ENCODE measurements around the gene RCL1. TPM values are rescaled to one million over a fixed set of nuclear protein-coding genes. Genes with fewer than 3 reads are reported as not detected.

RCL1 gene
- total RNA-seq, 1 donor from 2014 or later: 26.0 TPM

DNA sequence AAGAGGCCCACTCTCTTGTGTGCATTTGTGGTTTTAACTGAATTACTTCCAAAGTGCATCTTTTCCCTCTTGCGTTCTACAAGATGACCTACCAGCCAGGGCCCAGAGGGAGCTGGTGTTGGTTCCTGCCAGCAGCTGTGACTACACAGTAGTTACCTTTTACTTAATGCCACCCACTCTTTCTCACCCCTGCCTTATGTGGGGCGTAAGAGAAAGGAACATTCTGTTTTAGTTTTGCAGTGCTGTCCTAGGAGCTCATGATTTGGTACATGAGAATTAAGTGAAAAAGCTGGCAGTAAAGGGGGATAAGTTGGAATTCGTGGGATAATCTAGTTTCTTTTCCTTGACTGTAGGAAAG is 45.4 kb downstream of the RCL1 start:
- ATAC-seq (ENCODE audit: low read depth) (no peak), DNase-seq (no peak)
- Mint-ChIP-seq H3K4me1 (peaks cover 16% of the 10 kb centered on the region), H3K27ac (no peak overlapping the region), H3K27me3 (no peaks in the 10 kb centered on the region), H3K4me3 (no peak overlapping the region), H3K9me3 (no peaks in the 10 kb centered on the region), H3K36me3 (ENCODE audit: low read depth) (peaks cover 83% of the 10 kb centered on the region)
- POLR2A ChIA-PET: no interaction called here
- TF ChIP-seq, protein P1, sequence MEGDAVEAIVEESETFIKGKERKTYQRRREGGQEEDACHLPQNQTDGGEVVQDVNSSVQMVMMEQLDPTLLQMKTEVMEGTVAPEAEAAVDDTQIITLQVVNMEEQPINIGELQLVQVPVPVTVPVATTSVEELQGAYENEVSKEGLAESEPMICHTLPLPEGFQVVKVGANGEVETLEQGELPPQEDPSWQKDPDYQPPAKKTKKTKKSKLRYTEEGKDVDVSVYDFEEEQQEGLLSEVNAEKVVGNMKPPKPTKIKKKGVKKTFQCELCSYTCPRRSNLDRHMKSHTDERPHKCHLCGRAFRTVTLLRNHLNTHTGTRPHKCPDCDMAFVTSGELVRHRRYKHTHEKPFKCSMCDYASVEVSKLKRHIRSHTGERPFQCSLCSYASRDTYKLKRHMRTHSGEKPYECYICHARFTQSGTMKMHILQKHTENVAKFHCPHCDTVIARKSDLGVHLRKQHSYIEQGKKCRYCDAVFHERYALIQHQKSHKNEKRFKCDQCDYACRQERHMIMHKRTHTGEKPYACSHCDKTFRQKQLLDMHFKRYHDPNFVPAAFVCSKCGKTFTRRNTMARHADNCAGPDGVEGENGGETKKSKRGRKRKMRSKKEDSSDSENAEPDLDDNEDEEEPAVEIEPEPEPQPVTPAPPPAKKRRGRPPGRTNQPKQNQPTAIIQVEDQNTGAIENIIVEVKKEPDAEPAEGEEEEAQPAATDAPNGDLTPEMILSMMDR (IDR thresholded peaks at IDR 0.05): no peak
- intact Hi-C loops (cut with micrococcal nuclease): no loop called here
- CTCF ChIA-PET: interaction anchor here (1.2 to 1.3 kb wide), 2 partner anchors 14 to 762 kb away, joined by 3 to 4 read pairs; no protein-coding TSS in a partner anchor

GRCh38 chr9:4839470-4839912 is 46.7 kb downstream of the RCL1 start:
- H3K27me3 Mint-ChIP-seq: no peaks in the 10 kb centered on the region
- peaks cover 16% of the 10 kb centered on the region for H3K4me1 Mint-ChIP-seq
- H3K27ac Mint-ChIP-seq: no peak overlapping the region
- TF ChIP-seq, protein P1 (IDR thresholded peaks at IDR 0.05): no peak
- H3K4me3 Mint-ChIP-seq: no peak overlapping the region
- ATAC-seq (ENCODE audit: low read depth) (no peak), DNase-seq (no peak)
- CTCF ChIA-PET: no interaction called here
- H3K36me3 Mint-ChIP-seq (ENCODE audit: low read depth): peaks cover 80% of the 10 kb centered on the region
- H3K9me3 Mint-ChIP-seq: no peaks in the 10 kb centered on the region
- intact Hi-C loops (cut with micrococcal nuclease): no loop called here
- POLR2A ChIA-PET: no interaction called here

DNA sequence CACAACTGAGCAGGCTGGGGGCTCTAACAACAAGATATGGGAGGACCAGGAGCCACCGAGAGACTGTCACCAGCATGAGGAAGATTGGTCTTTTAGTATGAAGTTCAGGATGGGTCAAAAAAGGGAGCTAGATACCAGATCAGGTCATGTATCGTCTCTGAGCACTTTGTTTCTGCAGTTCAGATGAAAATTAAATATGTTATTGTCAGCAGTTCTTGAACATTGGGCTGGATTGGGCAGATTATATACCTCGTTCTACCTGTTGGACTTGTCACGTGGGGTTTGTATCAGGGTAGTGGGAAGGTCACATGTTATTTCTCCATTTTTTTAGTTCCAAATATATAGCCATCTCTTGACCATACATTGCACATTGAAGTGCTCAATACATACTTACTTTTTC is 47.3 kb downstream of the RCL1 start:
- POLR2A ChIA-PET: no interaction called here
- CTCF ChIA-PET: no interaction called here
- peaks cover 81% of the 10 kb centered on the region for H3K36me3 Mint-ChIP-seq (ENCODE audit: low read depth)

GRCh38 chr9:4842213-4842612 is 49.5 kb downstream of the RCL1 start:
- Mint-ChIP-seq H3K27me3 (no peaks in the 10 kb centered on the region), H3K36me3 (ENCODE audit: low read depth) (peaks cover 77% of the 10 kb centered on the region), H3K4me3 (no peak overlapping the region), H3K27ac (no peak overlapping the region), H3K9me3 (no peaks in the 10 kb centered on the region), H3K4me1 (peaks cover 16% of the 10 kb centered on the region)
- CTCF ChIA-PET: no interaction called here
- POLR2A ChIA-PET: no interaction called here
- intact Hi-C loops (cut with micrococcal nuclease): no loop called here
- DNase-seq: no peak
- TF ChIP-seq, protein P1 (IDR thresholded peaks at IDR 0.05): no peak
- no peak for ATAC-seq (ENCODE audit: low read depth)

More for the DNA sequence above, 47.3 kb downstream of the RCL1 start:
- Mint-ChIP-seq H3K27ac (no peak overlapping the region), H3K9me3 (no peaks in the 10 kb centered on the region), H3K4me1 (peaks cover 16% of the 10 kb centered on the region), H3K4me3 (no peak overlapping the region), H3K27me3 (no peaks in the 10 kb centered on the region)
- no peak for ATAC-seq (ENCODE audit: low read depth)
- TF ChIP-seq, protein P1 (IDR thresholded peaks at IDR 0.05): no peak
- DNase-seq: no peak
- intact Hi-C loops (cut with micrococcal nuclease): no loop called here

DNA sequence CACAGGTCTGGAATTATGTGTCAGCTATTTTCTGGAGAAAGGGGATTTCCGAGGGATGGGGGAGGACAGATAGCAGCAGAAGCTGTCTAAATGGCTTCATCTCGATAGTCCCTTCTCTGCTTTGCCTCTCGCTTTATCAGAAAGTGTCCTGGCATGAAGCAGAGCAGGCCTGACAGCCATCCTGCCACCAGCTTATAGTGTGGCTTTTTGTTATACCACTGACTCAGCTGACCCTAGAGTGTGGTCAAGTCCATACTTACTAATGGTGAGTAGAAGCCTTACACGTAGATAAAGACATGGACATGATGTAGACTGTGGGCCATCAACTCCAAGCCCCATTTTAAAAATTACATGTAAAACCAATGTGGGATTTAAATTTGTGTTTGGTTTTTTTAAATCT is 50.0 kb downstream of the RCL1 start:
- DNase-seq: no peak
- TF ChIP-seq, protein P1 (IDR thresholded peaks at IDR 0.05): no peak
- ChIA-PET CTCF (no interaction called here), POLR2A (no interaction called here)
- intact Hi-C loops (cut with micrococcal nuclease): no loop called here
- no peaks in the 10 kb centered on the region for H3K27me3 Mint-ChIP-seq
- no peaks in the 10 kb centered on the region for H3K9me3 Mint-ChIP-seq
- H3K27ac Mint-ChIP-seq: no peak overlapping the region
- no peak overlapping the region for H3K4me3 Mint-ChIP-seq
- ATAC-seq (ENCODE audit: low read depth): no peak
- peaks cover 16% of the 10 kb centered on the region for H3K4me1 Mint-ChIP-seq
- peaks cover 72% of the 10 kb centered on the region for H3K36me3 Mint-ChIP-seq (ENCODE audit: low read depth)

Measured in activated B cell treated with CpG ODN at 0.5 μM for 24 hours (primary cell).